MCF 10A (cell line): ENCODE measurements around the gene CDX2. TPM values are rescaled to one million over a fixed set of nuclear protein-coding genes. Genes with fewer than 3 reads are reported as not detected.

Experiments used
- BruUV-seq: library from RNA; stranded (reverse); fragments of 400-500 nt; replicated peaks from 2 replicates; lab custom pipeline; 2021; lab: Mats Ljungman, UMichigan
- CTCF ChIA-PET: fragments of 300-600 bp; sonication (Branson Sonifier 250); formaldehyde crosslinking; extraction: SDS; loops from one replicate; lab custom pipeline; 2021; ENCODE audit warnings: antibody characterized with exemption, inconsistent platforms; lab: Yijun Ruan, JAX
- POLR2A ChIA-PET: fragments of 300-600, 350-650 bp; sonication (Branson Sonifier 250); formaldehyde crosslinking; extraction: SDS; loops from one replicate; lab custom pipeline; 2020; ENCODE audit warnings: antibody characterized with exemption, inconsistent platforms; lab: Yijun Ruan, JAX
- DNase-seq: peaks from one replicate; pipeline ENCODE4 v3.0.0-alpha.2; 2018; ENCODE audit not compliant: unreplicated experiment
- H3K27ac Mint-ChIP-seq: one replicate; pipeline ENCODE4 v1.8.0; 2022; ENCODE audit warnings: mild to moderate bottlenecking, low read depth, mixed read lengths; ENCODE audit not compliant: unreplicated experiment
- H3K27me3 Mint-ChIP-seq: one replicate; pipeline ENCODE4 v1.8.0; 2022; ENCODE audit warnings: mixed read lengths; ENCODE audit not compliant: insufficient read depth, unreplicated experiment
- H3K36me3 Mint-ChIP-seq: one replicate; pipeline ENCODE4 v1.8.0; 2022; ENCODE audit warnings: mild to moderate bottlenecking, moderate library complexity, mixed read lengths; ENCODE audit not compliant: insufficient read depth, unreplicated experiment
- H3K4me1 Mint-ChIP-seq: one replicate; pipeline ENCODE4 v1.8.0; 2022; ENCODE audit warnings: mixed read lengths; ENCODE audit not compliant: insufficient read depth, unreplicated experiment
- H3K4me3 Mint-ChIP-seq: one replicate; pipeline ENCODE4 v1.8.0; 2022; ENCODE audit warnings: mild to moderate bottlenecking, moderate library complexity, mixed read lengths; ENCODE audit not compliant: unreplicated experiment
- H3K9me3 Mint-ChIP-seq: one replicate; pipeline ENCODE4 v1.8.0; 2022; ENCODE audit warnings: mixed read lengths; ENCODE audit not compliant: unreplicated experiment
- intact Hi-C: fragments of 100-400 bp; cut with micrococcal nuclease; formaldehyde crosslinking; loops from 2 replicates; pipeline ENCODE4 v1.14.1; 2022
- total RNA-seq: library from RNA; stranded (reverse); gene quantifications from 2 replicates; pipeline ENCODE4 v1.2.3, GENCODE V29; 2022
- TF ChIP-seq, protein P1 (sequence below): fragments of 200-600 bp; IDR thresholded peaks from one replicate; pipeline ENCODE4 v1.8.0; 2022; ENCODE audit warnings: antibody characterized with exemption, mild to moderate bottlenecking; ENCODE audit not compliant: unreplicated experiment

CDX2 gene
- total RNA-seq, 1 experiment from 2014 or later, result not detected

DNA sequence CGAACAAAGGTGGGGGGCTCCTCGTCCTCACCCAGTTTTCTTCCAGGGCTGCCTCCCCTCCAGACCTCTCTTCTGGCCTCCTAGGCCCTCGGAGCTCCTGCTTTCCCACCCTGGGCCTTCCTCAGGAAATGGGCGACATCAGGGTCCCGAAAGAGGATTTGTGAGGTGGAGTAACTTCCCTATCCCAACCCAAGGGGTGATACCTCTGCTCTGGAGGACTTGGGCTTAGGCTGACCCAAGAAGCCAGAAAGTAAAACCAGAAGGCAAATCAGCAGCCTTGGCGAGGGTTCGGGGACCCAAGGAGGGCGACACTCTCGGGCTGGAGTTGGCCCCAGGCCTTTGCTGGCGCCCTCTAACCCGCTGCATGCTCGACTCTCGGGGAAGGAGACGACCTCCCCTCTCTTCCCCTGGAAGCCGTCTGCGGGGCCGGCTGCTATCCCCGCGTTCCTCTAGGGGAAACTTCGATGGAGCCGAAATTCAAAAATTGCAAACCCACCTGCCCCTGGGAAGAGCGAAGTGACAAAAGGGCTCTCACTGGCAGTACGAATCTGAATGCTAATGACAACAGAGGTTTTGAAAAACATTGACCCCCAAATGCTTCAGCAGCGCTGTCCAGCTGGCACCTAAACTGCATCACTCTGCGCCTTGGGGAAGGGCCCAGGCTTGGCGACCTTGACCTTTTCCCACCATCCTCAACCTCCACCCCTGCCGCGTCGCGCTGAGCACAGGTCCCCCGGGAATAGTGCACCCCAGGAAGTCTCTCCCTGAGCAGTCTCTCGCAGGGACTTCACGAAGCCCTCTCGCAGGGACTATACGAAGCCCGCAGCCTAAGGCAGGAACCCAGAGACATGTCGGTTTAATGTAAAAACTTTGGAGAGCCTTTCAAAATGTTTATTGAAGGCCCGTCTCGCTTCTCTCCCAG, 46.9 kb downstream of the CDX2 start:
- Mint-ChIP-seq H3K9me3 (no peaks in the 10 kb centered on the region), H3K4me1 (peaks cover 4% of the 10 kb centered on the region), H3K27ac (no peak overlapping the region), H3K4me3 (no peak overlapping the region), H3K36me3 (no peaks in the 10 kb centered on the region), H3K27me3 (peaks cover 60% of the 10 kb centered on the region)
- ChIA-PET POLR2A (no interaction called here), CTCF (interaction anchor here (1.5 kb wide), 1 partner anchor 92 kb away, joined by 3 read pairs; no protein-coding TSS in a partner anchor)
- no peak for DNase-seq
- TF ChIP-seq, protein P1, sequence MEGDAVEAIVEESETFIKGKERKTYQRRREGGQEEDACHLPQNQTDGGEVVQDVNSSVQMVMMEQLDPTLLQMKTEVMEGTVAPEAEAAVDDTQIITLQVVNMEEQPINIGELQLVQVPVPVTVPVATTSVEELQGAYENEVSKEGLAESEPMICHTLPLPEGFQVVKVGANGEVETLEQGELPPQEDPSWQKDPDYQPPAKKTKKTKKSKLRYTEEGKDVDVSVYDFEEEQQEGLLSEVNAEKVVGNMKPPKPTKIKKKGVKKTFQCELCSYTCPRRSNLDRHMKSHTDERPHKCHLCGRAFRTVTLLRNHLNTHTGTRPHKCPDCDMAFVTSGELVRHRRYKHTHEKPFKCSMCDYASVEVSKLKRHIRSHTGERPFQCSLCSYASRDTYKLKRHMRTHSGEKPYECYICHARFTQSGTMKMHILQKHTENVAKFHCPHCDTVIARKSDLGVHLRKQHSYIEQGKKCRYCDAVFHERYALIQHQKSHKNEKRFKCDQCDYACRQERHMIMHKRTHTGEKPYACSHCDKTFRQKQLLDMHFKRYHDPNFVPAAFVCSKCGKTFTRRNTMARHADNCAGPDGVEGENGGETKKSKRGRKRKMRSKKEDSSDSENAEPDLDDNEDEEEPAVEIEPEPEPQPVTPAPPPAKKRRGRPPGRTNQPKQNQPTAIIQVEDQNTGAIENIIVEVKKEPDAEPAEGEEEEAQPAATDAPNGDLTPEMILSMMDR, result no peak
- intact Hi-C loops, result no loop called here
- no TSS peak for BruUV-seq

DNA sequence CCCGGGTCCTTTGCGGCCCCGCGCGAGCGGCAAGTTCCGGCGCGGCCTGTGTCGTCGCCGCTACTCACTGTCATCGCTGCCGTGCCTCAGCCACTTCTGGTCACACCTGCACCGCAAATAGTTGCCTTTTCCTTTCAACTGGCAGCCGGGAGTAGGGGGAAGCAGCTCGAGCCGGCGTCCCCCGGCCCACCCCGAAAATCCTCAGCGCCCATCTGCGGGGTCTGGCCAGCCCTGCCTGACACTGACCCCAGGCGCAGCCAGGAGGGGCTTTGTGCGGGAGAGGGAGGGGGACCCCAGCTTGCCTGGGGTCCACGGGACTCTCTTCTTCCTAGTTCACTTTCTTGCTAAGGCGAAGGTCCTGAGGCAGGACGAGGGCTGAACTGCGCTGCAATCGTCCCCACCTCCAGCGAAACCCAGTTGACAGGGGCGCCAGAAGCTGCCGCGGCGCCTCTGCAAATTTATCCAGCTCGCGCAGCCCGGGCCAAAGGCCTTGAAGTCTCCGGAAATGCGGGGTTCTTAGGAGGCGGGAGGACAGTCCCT, 47.6 kb downstream of the CDX2 start:
- ChIA-PET POLR2A (no interaction called here), CTCF (interaction anchor here (0.6 to 1.5 kb wide), 2 partner anchors 91 to 97 kb away, joined by 3 read pairs; no protein-coding TSS in a partner anchor)
- intact Hi-C loops, result no loop called here
- no peaks in the 10 kb centered on the region for H3K36me3 Mint-ChIP-seq
- H3K4me3 Mint-ChIP-seq, result no peak overlapping the region
- H3K4me1 Mint-ChIP-seq, result peaks cover 4% of the 10 kb centered on the region
- no peak for DNase-seq
- no peak overlapping the region for H3K27ac Mint-ChIP-seq
- H3K27me3 Mint-ChIP-seq, result peaks cover 52% of the 10 kb centered on the region
- TF ChIP-seq, protein P1, result no peak
- H3K9me3 Mint-ChIP-seq, result no peaks in the 10 kb centered on the region
- no TSS peak for BruUV-seq

DNA sequence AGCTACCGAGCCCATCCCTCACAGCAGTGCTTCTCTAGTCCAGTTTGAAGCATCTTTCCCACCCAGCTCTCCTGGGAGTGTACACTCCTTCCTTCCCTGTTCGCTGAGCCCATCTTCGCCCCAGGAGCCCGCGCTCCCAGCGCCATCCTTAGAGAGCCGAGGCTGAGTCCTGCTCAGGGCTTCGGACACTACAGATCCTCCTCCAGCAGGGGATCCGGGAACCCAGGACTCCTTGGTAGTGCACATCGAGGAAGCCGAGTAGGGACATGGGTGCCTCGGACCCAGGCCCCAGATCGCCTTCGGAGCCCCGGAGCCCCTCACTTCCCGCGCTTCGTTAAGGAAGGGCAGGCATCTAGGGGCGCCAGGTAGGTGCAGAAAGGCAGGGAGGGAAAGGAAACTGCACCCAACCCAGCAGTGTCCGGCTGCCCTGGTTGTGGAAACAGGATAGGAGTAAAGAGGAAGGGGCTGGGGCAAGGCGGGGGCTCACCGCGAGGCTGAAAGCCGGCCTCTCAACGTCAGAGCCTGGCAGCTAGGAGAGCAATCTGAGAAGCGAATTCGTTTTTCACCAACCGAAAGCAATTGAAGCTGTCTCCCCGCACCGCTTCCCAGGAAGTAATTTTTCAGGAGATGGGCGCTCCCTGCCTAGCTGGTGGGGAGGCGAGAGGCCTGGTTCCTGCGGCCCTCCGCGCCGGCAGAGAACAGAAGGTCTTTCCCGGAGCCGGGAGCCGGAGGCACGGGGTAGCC, 48.3 kb downstream of the CDX2 start:
- Mint-ChIP-seq H3K4me3 (peak overlapping the region; percentile 69), H3K27ac (no peak overlapping the region), H3K4me1 (peaks cover 7% of the 10 kb centered on the region), H3K9me3 (no peaks in the 10 kb centered on the region), H3K27me3 (peaks cover 48% of the 10 kb centered on the region), H3K36me3 (no peaks in the 10 kb centered on the region)
- ChIA-PET POLR2A (no interaction called here), CTCF (interaction anchor here (0.6 to 1.5 kb wide), 2 partner anchors 91 to 96 kb away, joined by 3 read pairs; no protein-coding TSS in a partner anchor)
- no peak for DNase-seq
- TF ChIP-seq, protein P1, result no peak
- intact Hi-C loops, result no loop called here
- no TSS peak for BruUV-seq
